Activated CD8-positive, alpha-beta memory T cell treated with anti-CD3 and anti-CD28 coated beads, Interleukin-2, amount 50 U/mL, for 24 hours (primary cell): Measurements from ENCODE around the gene SREBF2.

Source experiments
- DNase-seq: peaks from one replicate; pipeline ENCODE4 v3.0.0-alpha.2; 2020; ENCODE audit errors: extremely low read depth

The SREBF2 gene

DNA sequence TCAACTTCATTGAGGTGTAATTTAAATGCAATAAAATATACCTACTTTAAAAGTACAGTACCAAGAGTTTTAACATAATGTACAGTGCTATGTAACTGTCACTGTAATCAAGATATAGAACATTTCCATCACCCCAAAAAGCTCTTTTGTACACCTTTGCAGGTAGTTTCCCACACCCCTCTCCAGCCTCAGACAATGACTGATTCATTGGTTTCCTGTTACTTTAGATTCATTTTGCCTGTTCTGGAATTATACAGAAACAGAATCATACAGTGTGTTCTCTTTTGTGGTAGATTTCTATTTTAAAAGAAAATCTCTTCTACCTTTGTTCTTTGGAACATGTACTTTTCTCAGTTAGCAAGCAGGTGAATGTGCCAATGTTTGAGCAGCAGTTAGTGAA, 43.8 kb downstream of the SREBF2 start:
- no peak for DNase-seq

DNA sequence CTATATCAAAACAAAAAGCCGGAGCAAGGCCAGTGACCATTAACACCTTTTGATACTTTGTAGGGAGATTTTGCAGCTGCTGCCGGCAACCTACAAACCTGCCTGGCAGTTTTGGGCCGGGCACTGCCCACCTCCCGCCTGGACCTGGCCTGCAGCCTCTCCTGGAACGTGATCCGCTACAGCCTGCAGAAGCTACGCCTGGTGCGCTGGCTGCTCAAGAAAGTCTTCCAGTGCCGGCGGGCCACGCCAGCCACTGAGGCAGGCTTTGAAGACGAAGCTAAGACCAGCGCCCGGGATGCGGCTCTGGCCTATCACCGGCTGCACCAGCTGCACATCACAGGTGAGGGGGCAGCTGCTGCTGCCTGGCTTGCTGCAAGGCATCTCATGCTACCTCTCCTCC, 47.7 kb downstream of the SREBF2 start:
- no peak for DNase-seq

DNA sequence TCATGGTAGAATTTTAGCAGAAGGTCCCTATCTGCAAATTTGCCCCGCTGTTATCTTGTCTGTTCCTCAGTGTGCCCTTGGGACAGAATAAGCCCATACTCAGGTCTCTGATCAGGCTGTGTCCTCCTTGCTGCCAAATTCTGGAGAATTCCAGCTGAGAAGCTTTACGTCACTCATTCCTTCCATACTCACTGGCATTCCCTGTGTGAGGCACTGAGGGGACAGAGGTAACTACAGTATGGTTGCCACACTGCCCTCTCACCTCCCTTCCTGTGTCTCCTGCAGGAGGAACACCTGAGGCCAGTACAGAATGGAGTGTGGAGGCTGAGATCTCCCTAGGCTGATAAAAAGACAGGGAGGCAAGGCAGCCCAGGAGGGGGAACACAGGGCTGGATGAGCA, 50.5 kb downstream of the SREBF2 start:
- DNase-seq = no peak

GRCh38 chr22:41885116-41885515, 52.2 kb downstream of the SREBF2 start:
- no peak for DNase-seq

GRCh38 chr22:41885516-41885915, 52.6 kb downstream of the SREBF2 start:
- DNase-seq = no peak

DNA sequence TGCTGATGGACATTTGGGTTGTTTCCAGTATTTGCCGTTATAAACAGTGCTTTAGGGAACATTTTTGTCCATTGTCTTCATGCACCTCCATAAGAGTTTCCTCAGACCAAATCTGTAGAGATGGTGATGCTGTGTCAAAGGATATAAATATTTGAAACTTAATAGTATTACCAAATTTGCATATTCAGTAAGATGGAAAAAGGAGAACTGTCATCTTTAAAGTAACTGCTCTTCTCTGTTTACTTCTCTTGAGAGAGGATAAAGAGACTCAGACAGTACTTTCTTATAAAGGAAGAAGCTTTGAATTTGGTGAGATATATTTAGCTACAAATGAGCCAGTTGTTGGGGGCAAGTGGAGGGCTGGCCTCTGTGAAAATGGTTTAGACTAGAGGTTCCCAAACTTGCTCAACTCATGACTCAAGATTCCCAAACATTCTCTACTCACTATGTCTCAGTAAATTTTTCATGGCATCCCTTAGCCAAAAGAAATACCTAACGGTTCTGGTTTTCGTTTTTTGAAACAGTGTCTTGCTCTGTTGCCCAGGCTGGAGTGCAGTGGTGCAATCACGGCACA, 55.8 kb downstream of the SREBF2 start:
- no peak for DNase-seq

DNA sequence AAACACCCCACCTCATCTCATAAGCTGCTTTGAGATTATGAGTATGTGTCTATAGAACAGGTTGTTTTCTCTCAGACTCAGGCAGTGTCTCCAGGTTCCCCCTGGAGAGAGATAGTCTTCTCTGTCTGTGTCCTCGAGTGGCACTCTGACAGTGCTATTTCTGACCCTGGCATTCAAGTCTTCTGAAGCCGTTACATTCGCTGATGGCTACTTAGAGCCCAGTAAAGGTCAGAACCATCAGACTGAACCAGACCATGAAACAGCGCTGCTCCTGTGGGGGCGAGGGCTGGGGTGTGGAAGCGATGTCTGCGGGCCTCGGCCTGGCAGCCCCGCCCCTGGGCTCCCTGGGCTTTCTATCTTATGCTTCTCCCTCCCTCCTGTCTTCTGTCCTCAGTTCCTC, 58.5 kb downstream of the SREBF2 start:
- no peak for DNase-seq

DNA sequence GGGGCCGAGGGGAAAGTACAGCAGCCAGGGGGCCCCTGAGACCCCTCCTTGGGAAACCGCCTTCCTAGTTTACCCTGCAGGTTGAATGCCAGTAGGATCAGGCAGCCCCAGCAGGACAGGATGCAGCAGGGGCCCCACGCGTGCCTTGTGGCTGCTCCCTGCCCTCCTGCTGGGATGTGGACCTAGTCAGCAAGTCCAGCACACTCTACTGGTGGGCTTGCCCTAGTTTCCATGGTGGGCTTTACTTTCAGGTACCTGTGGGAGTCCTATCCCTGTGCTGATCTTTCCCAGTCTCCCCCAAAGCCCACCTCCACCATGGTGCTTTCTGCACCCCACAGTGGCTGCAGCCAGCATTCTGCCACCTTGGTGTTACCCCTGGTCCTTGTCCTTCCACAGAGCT, 59.8 kb downstream of the SREBF2 start:
- DNase-seq = no peak

- DNase-seq = no peak
Observed at GRCh38 chr22:41893591-41894375, 60.9 kb downstream of the SREBF2 start.

- DNase-seq = no peak
Observed at GRCh38 chr22:41898645-41899044, 65.7 kb downstream of the SREBF2 start.

- no peak for DNase-seq
Observed at GRCh38 chr22:41899110-41899509, 66.2 kb downstream of the SREBF2 start.

DNA sequence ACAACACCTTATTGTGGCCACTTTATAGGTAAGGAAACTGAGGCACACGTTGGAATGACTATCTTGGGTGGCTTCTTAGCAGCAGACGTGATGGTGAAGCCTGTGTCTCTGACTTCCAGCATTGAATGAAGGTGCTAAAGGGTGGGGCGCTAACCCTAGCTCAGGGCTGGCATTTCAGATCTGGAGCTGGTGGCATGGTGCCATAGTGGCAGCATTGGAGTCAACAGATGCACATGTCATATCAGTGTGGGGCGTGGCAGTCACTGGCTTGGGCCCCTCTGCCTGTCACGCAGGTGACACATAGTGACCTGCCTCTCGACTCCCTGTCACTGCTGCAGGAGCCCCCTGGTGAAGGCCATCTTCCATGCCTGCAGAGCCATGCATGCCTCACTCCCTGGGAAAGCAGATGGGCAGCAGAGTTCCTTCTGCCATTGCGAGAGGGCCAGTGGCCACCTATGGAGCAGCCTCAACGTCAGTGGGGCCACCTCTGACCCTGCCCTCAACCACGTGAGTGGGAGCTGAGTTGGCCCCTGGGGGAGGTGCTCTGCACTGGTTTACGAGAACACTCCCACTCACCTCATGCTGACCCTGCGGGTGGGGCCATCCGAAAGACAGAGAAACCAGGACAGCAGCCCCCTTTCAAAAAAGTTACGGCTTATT, 67.2 kb downstream of the SREBF2 start:
- no peak for DNase-seq

DNA sequence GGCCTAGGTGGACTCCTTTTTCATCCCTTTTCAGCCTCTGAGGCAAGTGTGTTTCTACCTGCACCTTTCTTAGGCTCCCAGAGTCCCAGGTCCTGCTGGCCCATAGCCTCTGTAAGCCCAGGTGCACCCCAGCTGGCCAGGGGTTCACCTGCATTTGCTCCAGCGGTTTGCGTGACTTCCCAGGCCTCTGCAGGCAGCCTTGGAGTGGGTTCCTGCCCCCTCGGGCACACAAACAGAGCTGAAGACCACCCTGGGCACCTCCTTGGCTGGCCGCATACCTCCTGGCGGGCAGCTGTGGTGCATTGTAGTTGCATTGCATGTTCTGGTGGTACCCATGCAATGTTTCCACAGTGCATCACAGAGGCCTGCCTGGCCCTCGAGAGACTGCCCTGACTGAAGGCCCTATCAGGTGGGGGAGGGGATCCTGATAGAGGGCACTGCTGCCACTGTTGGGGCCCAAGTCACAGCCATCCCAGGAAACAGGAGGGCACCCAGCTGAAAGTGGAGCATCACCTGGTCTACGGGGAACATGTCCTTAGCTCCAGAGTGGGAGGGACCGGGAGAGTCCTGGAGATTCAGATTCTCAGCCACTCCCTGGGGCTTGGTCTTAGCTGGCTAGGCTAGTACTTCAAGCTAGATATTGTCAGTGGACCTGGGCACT, 67.9 kb downstream of the SREBF2 start:
- no peak for DNase-seq

DNA sequence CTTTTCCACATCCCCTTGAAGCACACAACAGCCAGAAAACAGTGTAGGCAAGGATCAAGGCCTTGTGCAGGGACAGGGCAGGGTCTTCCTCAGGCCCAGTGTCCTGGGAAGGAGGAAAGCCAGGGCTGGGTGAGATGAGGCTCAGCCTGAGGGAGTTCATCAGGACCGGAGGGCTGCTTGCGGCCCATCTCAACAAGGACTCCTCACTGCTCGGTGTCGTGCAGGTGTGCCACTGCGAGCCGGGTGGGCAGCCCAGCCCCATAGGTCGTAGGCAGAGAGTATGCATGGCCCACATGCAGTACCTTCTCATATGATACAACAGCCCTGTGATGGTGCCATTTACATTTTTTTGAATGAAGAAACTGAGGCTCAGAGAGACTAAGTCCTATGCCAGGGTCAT, 69.1 kb downstream of the SREBF2 start:
- no peak for DNase-seq

GRCh38 chr22:41902932-41903421, 70.1 kb downstream of the SREBF2 start:
- DNase-seq = no peak

- no peak for DNase-seq
Observed at GRCh38 chr22:41904450-41905410, 71.8 kb downstream of the SREBF2 start.

DNA sequence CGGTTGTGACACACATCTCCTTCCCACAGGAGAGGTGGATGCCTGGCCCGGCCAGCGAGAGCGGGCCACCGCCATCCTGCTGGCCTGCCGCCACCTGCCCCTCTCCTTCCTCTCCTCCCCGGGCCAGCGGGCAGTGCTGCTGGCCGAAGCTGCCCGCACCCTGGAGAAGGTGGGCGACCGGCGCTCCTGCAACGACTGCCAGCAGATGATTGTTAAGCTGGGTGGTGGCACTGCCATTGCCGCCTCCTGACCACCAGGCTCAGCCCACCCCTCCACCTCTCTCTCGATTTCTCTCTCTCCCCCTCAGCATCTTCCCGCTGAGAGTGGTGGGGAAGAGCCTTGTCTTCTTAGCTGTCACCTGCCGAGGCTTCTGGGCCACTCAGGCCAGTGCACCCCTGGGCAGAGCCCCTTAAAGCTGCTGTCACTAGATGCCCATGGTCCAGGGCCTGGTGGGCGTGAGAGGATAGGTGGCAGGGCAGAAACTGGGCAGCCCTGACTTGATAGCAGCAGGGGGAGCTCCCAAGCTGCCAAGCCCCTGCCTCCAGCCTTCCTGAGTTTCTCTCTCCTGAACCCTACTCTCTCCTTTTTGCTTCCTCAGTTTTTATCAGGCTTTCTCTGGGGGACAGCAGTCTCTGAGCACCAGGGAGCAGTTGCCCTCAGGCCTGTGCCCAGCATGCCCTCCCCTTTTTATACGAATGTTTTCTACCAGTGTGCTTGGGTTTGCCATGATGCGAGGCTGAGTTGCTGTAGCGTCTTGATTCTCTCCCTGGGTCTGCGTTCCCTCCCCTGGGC, 72.7 kb downstream of the SREBF2 start:
- DNase-seq = no peak

DNA sequence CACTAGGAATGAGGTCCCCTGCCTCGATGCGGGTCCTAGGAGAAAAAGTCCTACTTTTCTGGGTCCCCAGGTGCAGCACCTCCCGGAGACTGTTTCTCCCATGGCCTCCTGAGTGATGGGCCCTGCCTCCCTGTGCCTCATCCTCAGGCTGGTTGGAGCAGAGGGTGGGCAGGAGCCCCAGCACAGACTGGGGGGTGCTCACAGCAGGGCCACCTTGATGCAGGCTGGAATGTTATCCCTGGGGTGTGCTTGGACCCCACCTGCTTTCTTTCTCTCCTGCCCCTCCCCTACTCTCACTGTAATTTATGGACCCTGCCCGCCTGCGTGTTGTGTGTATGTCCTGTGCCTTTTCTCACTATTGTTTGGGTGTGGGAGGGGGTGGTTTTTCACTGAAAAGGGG, 73.9 kb downstream of the SREBF2 start:
- DNase-seq = no peak

DNA sequence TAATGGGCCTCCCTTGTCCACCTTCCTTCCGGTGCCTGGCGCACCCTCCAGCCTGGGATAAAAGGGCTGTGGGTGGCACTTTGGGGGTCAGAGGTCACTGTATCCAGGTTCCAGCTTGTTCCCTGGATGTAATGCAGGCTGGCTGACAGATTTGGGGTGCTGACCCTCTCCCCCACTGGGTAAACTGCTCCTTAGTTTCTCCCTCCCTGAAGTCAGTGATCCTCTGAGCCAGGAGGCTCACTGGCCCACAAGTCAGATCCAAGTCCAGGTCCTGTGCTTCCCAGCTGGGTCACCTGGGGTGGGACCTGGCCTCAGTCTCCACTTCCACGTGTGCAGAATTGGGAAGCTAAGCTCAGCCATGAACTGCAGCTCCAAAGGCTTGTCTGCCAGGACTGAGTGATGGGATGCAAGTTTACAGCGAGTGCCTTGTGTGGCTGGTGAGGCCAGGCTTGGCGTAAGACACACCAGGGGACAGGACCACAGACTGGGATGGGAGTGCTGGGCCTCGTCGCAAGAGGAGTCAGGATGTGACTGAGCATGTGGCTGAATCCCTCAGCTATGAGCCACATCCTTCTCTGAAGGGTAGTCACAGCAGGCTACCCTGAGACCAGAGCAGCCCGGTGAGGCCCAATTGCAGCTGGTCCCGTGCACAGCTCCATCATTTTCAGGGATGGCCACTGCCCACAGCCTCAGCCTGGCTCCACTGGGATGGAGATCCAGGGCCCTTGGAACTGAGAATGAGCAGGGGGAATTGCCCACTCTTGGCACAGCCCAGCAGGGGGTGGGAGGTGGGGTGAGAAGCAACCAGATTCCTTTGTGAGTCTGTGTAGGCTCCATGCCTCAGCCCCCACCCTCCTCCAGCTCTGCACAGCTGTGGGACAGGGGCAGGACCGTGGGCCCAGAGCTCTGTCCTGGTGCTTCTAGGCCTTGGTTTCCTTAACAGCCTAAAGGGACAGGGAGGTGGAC, 74.8 kb downstream of the SREBF2 start:
- no peak for DNase-seq
